SK-N-SH (cell line): ENCODE results near the gene ORC5. TPM values are rescaled to one million over a fixed set of nuclear protein-coding genes. Genes with fewer than 3 reads are reported as not detected.

Source experiments
- CTCF ChIA-PET: fragments of 300-600, 350-600 bp; formaldehyde crosslinking; extraction: SDS; loops from one replicate; lab custom pipeline; 2021; lab: Yijun Ruan, JAX
- POLR2A ChIA-PET: fragments of 350-600 bp; sonication (Branson Sonifier 250); formaldehyde crosslinking; extraction: SDS; loops from one replicate; lab custom pipeline; 2020; ENCODE audit warnings: antibody characterized with exemption, inconsistent platforms; lab: Yijun Ruan, JAX
- DNase-seq: peaks from one replicate; pipeline ENCODE4 v3.0.0; 2012
- H2AFZ ChIP-seq: fragments of 200-600 bp; sonication (generic); 2 replicates; pipeline ENCODE4 v1.8.1; 2016; ENCODE audit warnings: antibody characterized with exemption, mild to moderate bottlenecking, low read depth
- H3F3A ChIP-seq: fragments of 200-600 bp; sonication (generic); replicated peaks from 2 replicates; pipeline ENCODE3; 2016; ENCODE audit warnings: antibody characterized with exemption, mild to moderate bottlenecking; ENCODE audit not compliant: insufficient read depth
- H3K27ac ChIP-seq, 2 experiments: fragments of 200-500 bp in 1 of 2; fragments of 200-600 bp in 1 of 2; sonication (Bioruptor generic) in 1 of 2; sonication (generic), shearing (Covaris generic) in 1 of 2; 2 replicates each; pipeline versions ENCODE4 v1.5.1 to v1.6.1; 2014 to 2016; ENCODE audit warnings: low read depth in 2 of 2, inconsistent platforms in 1 of 2, low read length in 1 of 2, mild to moderate bottlenecking in 1 of 2, mixed read lengths in 1 of 2
- H3K27me3 ChIP-seq: fragments of 200-600 bp; sonication (generic), shearing (Covaris generic); 2 replicates; pipeline ENCODE4 v1.6.1; 2016; ENCODE audit warnings: mixed run types; ENCODE audit not compliant: insufficient read depth
- H3K36me3 ChIP-seq, 2 experiments: fragments of 200-500 bp in 1 of 2; fragments of 200-600 bp in 1 of 2; sonication (Bioruptor generic) in 1 of 2; sonication (generic) in 1 of 2; replicated peaks in 1 of 2; 2 replicates each; pipeline versions ENCODE3 to v1.5.1; 2014 to 2016; ENCODE audit warnings: low read length in 1 of 2, mild to moderate bottlenecking in 1 of 2; ENCODE audit not compliant: insufficient read depth in 2 of 2, control insufficient read depth in 1 of 2
- H3K4me1 ChIP-seq, 2 experiments: fragments of 200-500 bp in 1 of 2; fragments of 200-600 bp in 1 of 2; sonication (Bioruptor generic) in 1 of 2; sonication (generic), shearing (Covaris generic) in 1 of 2; 2 replicates each; pipeline versions ENCODE4 v1.5.1 to v1.6.1; 2014 to 2016; ENCODE audit warnings: low read depth in 1 of 2, low read length in 1 of 2, mixed run types in 1 of 2; ENCODE audit not compliant: insufficient read depth in 2 of 2, control insufficient read depth in 1 of 2
- H3K4me2 ChIP-seq: fragments of 200-600 bp; sonication (generic), shearing (Covaris generic); 2 replicates; pipeline ENCODE4 v1.6.1; 2017; ENCODE audit warnings: mixed run types
- H3K4me3 ChIP-seq, 2 experiments: fragments of 200-500 bp in 1 of 2; fragments of 200-600 bp in 1 of 2; sonication (Bioruptor generic) in 1 of 2; sonication (generic), shearing (Covaris generic) in 1 of 2; 2 replicates each; pipeline versions ENCODE4 v1.5.1 to v1.8.1; 2014 to 2016; ENCODE audit warnings: low read depth in 2 of 2, inconsistent platforms in 1 of 2, low read length in 1 of 2, mild to moderate bottlenecking in 1 of 2, mixed read lengths in 1 of 2, moderate library complexity in 1 of 2
- H3K79me2 ChIP-seq: fragments of 200-600 bp; sonication (generic); 2 replicates; pipeline ENCODE4 v1.8.1; 2017; ENCODE audit warnings: mild to moderate bottlenecking; ENCODE audit not compliant: insufficient read depth
- H3K9ac ChIP-seq: fragments of 200-600 bp; sonication (generic); 2 replicates; pipeline ENCODE4 v1.6.1; 2017; ENCODE audit warnings: mixed run types
- H3K9me2 ChIP-seq: fragments of 200-600 bp; sonication (generic); 2 replicates; pipeline ENCODE4 v1.6.1; 2017; ENCODE audit warnings: mixed run types
- H3K9me3 ChIP-seq: fragments of 200-600 bp; sonication (generic); 2 replicates; pipeline ENCODE4 v1.6.1; 2017; ENCODE audit warnings: mixed run types, mild to moderate bottlenecking, moderate library complexity
- H4K20me1 ChIP-seq: fragments of 200-600 bp; sonication (generic); 2 replicates; pipeline ENCODE4 v1.6.1; 2017; ENCODE audit warnings: mild to moderate bottlenecking, mixed run types; ENCODE audit not compliant: insufficient read depth
- CTCF ChIP-seq: fragments of 200-600 bp; sonication (generic); IDR thresholded peaks from 2 replicates; pipeline ENCODE4 v1.6.1; 2017; ENCODE audit warnings: antibody characterized with exemption, mild to moderate bottlenecking, moderate library complexity
- EP300 ChIP-seq, 2 experiments: IDR thresholded peaks; 2 replicates each; pipeline versions ENCODE4 v1.4.0 to v1.6.1; 2012; ENCODE audit warnings: borderline replicate concordance in 1 of 2, low read depth in 1 of 2, low read length in 1 of 2
- FOXJ3 ChIP-seq: sonication (generic); formaldehyde crosslinking; IDR thresholded peaks from 2 replicates; pipeline ENCODE4 v1.5.1; 2020; ENCODE audit warnings: mild to moderate bottlenecking, missing genetic modification reagents
- IRF3 ChIP-seq: fragments of 150-350 bp; IDR thresholded peaks from 2 replicates; pipeline ENCODE4 v1.6.1; 2016; ENCODE audit warnings: mild to moderate bottlenecking, low read depth, low read length
- RAD21 ChIP-seq: IDR thresholded peaks from 2 replicates; pipeline ENCODE4 v1.6.1; 2012; ENCODE audit warnings: mild to moderate bottlenecking, low read length
- RCOR1 ChIP-seq: fragments of 150-350 bp; IDR thresholded peaks from 2 replicates; pipeline ENCODE4 v1.6.1; 2017; ENCODE audit warnings: antibody characterized with exemption, low read length
- REST ChIP-seq: IDR thresholded peaks from 2 replicates; pipeline ENCODE4 v1.6.1; 2012; ENCODE audit warnings: mild to moderate bottlenecking, low read depth, low read length, moderate library complexity
- SMC3 ChIP-seq: IDR thresholded peaks from 2 replicates; pipeline ENCODE4 v1.6.1; 2012; ENCODE audit warnings: low read depth, low read length, improper control_type of control experiment
- WGBS: methylation state at CpG from one replicate; pipeline ENCODE4 v1.1.6; 2017; ENCODE audit warnings: low lambda C conversion rate; 5-methylcytosine and 5-hydroxymethylcytosine counted together
- polyA plus RNA-seq, 3 experiments: library from polyadenylated mRNA; depleted of rRNA; stranded (reverse); fragments of >200 nt; gene quantifications; 2 replicates each; pipeline ENCODE4 v1.2.3, GENCODE V29; 2012
- TF ChIP-seq, protein P1 (sequence below): IDR thresholded peaks from 2 replicates; pipeline ENCODE4 v1.4.0; 2012; ENCODE audit warnings: low read depth, borderline replicate concordance
- TF ChIP-seq, protein P2 (sequence below): IDR thresholded peaks from 2 replicates; pipeline ENCODE4; 2012

Gene ORC5
- polyA plus RNA-seq, 1 of the 3 experiments (the other 2 are of a cell fraction): 4.7 TPM

- 48% methylated on average over 3 of the region's 3 CpGs for WGBS
Measured at GRCh38 chr7:104106108-104106905, 101.5 kb downstream of the ORC5 start.

More at GRCh38 chr7:104106108-104106905, 101.5 kb downstream of the ORC5 start:
- H3K4me3 ChIP-seq: no peak overlapping the region
- ChIA-PET POLR2A (no interaction called here), CTCF (interaction anchor here (0.5 to 2.1 kb wide), 28 partner anchors 10 to 812 kb away, joined by 3 to 12 read pairs (median 4); no protein-coding TSS in a partner anchor)
- H3K4me2 ChIP-seq: no peak overlapping the region
- H3K36me3 ChIP-seq: no peaks in the 10 kb centered on the region
- no peak overlapping the region for H3K27ac ChIP-seq
- no peak overlapping the region for H2AFZ ChIP-seq
- H3K9ac ChIP-seq: no peak overlapping the region
- no peaks in the 10 kb centered on the region; the same call in 1 of the 2 replicates for H3K27me3 ChIP-seq
- TF ChIP-seq IRF3: no peak
- no peak for TF ChIP-seq REST
- TF ChIP-seq SMC3: peak; percentile 53
- no peak for TF ChIP-seq RCOR1
- TF ChIP-seq CTCF: peak; percentile 49
- peak; percentile 78 for TF ChIP-seq RAD21
- TF ChIP-seq, protein P1, sequence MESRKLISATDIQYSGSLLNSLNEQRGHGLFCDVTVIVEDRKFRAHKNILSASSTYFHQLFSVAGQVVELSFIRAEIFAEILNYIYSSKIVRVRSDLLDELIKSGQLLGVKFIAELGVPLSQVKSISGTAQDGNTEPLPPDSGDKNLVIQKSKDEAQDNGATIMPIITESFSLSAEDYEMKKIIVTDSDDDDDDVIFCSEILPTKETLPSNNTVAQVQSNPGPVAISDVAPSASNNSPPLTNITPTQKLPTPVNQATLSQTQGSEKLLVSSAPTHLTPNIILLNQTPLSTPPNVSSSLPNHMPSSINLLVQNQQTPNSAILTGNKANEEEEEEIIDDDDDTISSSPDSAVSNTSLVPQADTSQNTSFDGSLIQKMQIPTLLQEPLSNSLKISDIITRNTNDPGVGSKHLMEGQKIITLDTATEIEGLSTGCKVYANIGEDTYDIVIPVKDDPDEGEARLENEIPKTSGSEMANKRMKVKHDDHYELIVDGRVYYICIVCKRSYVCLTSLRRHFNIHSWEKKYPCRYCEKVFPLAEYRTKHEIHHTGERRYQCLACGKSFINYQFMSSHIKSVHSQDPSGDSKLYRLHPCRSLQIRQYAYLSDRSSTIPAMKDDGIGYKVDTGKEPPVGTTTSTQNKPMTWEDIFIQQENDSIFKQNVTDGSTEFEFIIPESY: no peak
- TF ChIP-seq, protein P2, sequence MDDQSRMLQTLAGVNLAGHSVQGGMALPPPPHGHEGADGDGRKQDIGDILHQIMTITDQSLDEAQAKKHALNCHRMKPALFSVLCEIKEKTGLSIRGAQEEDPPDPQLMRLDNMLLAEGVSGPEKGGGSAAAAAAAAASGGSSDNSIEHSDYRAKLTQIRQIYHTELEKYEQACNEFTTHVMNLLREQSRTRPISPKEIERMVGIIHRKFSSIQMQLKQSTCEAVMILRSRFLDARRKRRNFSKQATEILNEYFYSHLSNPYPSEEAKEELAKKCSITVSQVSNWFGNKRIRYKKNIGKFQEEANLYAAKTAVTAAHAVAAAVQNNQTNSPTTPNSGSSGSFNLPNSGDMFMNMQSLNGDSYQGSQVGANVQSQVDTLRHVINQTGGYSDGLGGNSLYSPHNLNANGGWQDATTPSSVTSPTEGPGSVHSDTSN: no peak
- TF ChIP-seq FOXJ3: no peak
- no peak for TF ChIP-seq EP300 (IDR thresholded peaks at IDR 0.05; ENCODE audit: borderline replicate concordance in 1 of 2, low read depth in 1 of 2, low read length in 1 of 2)
- no peak for DNase-seq
- H3K4me1 ChIP-seq: no peaks in the 10 kb centered on the region
- H3K9me2 ChIP-seq: no peaks in the 10 kb centered on the region
- H3F3A ChIP-seq: no peaks in the 10 kb centered on the region
- no peaks in the 10 kb centered on the region for H3K79me2 ChIP-seq
- H4K20me1 ChIP-seq: no peaks in the 10 kb centered on the region
- no peaks in the 10 kb centered on the region for H3K9me3 ChIP-seq
